Prostate gland (tissue), 2 donors: ENCODE measurements around the gene TMEM178B. TPM values are rescaled to one million over a fixed set of nuclear protein-coding genes. Genes with fewer than 3 reads are reported as not detected.

Experiments used
- DNase-seq: peaks from one replicate; pipeline ENCODE4 v3.0.0-alpha.2; 2019; ENCODE audit warnings: low spot score
- H3K27ac ChIP-seq, 2 donors: fragments of 200-600 bp; sonication (generic); 2 replicates each; pipeline ENCODE4 v1.5.1; 2017 to 2019
- H3K27me3 ChIP-seq: fragments of 200-600 bp; sonication (generic); replicated peaks from 2 replicates; pipeline ENCODE4 v1.5.1; 2019; ENCODE audit not compliant: insufficient read depth
- H3K36me3 ChIP-seq, 2 donors: fragments of 200-600 bp; sonication (generic); 1 replicate in 1 of 2; 2 replicates in 1 of 2; pipeline versions ENCODE4 v1.5.1 to v1.8.1; 2017 to 2019
- H3K4me1 ChIP-seq: fragments of 200-600 bp; sonication (generic); replicated peaks from 2 replicates; pipeline ENCODE4 v1.5.1; 2019
- H3K4me3 ChIP-seq, 2 donors: fragments of 200-600 bp; sonication (generic); 2 replicates each; pipeline ENCODE4 v1.5.1; 2017 to 2019
- H3K9me3 ChIP-seq: fragments of 200-600 bp; sonication (generic); 2 replicates; pipeline ENCODE4 v1.5.1; 2017
- POLR2A ChIP-seq: fragments of 450-650 bp; IDR thresholded peaks from one replicate; pipeline ENCODE4 v1.6.1; 2016; ENCODE audit warnings: antibody characterized with exemption, mild to moderate bottlenecking
- POLR2AphosphoS5 ChIP-seq: sonication (generic); formaldehyde crosslinking; IDR thresholded peaks from one replicate; pipeline ENCODE4 v1.6.1; 2017; ENCODE audit warnings: antibody characterized with exemption
- WGBS: methylation state at CpG from one replicate; pipeline ENCODE4 v1.1.5; 2018; 5-methylcytosine and 5-hydroxymethylcytosine counted together
- intact Hi-C: fragments of 100-400 bp; cut with DNase I; formaldehyde crosslinking; loops from one replicate; pipeline ENCODE4 v1.14.2; 2022
- total RNA-seq, 2 donors: library from RNA; depleted of rRNA; stranded (reverse); fragments of >200 nt; gene quantifications; one replicate each; pipeline ENCODE4 v1.1.0, GENCODE V29; 2016
- TF ChIP-seq, protein P1 (sequence below), 4 experiments: fragments of 200-600 bp in 2 of 4; fragments of 450-650 bp in 2 of 4; sonication (generic) in 2 of 4; IDR thresholded peaks; 1 replicate in 3 of 4; 2 replicates in 1 of 4; pipeline ENCODE4 v1.5.1; 2016 to 2019; ENCODE audit warnings: antibody characterized with exemption in 4 of 4, mild to moderate bottlenecking in 2 of 4, moderate library complexity in 2 of 4

TMEM178B gene
- total RNA-seq, 2 donors from 2014 or later = 3.4 to 5.2 TPM

GRCh38 chr7:141359262-141359661, 285.4 kb downstream of the TMEM178B start:
- Histone ChIP-seq H3K4me1 (no peaks in the 10 kb centered on the region), H3K9me3 (no peaks in the 10 kb centered on the region), H3K27me3 (no peaks in the 10 kb centered on the region), H3K27ac (no peak overlapping the region), H3K4me3 (no peak overlapping the region), H3K36me3 (no peaks in the 10 kb centered on the region)
- DNase-seq = no peak
- 61% methylated on average over 3 of the region's 3 CpGs for WGBS
- TF ChIP-seq, protein P1, sequence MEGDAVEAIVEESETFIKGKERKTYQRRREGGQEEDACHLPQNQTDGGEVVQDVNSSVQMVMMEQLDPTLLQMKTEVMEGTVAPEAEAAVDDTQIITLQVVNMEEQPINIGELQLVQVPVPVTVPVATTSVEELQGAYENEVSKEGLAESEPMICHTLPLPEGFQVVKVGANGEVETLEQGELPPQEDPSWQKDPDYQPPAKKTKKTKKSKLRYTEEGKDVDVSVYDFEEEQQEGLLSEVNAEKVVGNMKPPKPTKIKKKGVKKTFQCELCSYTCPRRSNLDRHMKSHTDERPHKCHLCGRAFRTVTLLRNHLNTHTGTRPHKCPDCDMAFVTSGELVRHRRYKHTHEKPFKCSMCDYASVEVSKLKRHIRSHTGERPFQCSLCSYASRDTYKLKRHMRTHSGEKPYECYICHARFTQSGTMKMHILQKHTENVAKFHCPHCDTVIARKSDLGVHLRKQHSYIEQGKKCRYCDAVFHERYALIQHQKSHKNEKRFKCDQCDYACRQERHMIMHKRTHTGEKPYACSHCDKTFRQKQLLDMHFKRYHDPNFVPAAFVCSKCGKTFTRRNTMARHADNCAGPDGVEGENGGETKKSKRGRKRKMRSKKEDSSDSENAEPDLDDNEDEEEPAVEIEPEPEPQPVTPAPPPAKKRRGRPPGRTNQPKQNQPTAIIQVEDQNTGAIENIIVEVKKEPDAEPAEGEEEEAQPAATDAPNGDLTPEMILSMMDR (IDR thresholded peaks at IDR 0.05) = no peak
- TF ChIP-seq POLR2A = no peak
- no peak for TF ChIP-seq POLR2AphosphoS5
- intact Hi-C loops = no loop called here

- intact Hi-C loops = no loop called here
- Histone ChIP-seq H3K4me3 (no peak overlapping the region), H3K27ac (no peak overlapping the region), H3K4me1 (no peaks in the 10 kb centered on the region), H3K9me3 (no peaks in the 10 kb centered on the region), H3K27me3 (no peaks in the 10 kb centered on the region), H3K36me3 (no peaks in the 10 kb centered on the region)
- no peak for DNase-seq
- 86% methylated on average over 5 of the region's 5 CpGs for WGBS
- TF ChIP-seq POLR2AphosphoS5 (no peak), POLR2A (no peak)
- TF ChIP-seq, protein P1 (IDR thresholded peaks at IDR 0.05) = no peak
Observed at GRCh38 chr7:141359740-141360415, 286.0 kb downstream of the TMEM178B start.

DNA sequence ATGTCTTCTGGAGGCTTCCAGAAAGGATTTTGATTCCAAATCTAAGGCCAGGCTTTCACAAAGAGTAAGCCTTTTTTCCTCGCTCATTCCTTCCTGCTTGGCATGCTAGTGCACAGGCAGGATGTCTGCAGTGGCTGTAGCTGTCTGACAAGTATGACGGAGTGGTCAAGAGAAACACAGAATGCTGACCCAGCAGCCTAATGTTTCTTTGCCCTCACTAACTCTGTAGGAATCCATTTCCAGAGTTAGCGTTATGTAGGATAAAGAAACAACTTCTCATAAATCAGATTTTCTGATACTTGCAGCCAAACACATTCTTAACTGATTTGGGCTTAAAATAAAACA, 286.5 kb downstream of the TMEM178B start:
- H3K9me3 ChIP-seq = no peaks in the 10 kb centered on the region
- H3K27ac ChIP-seq = no peak overlapping the region
- no peak for TF ChIP-seq POLR2A
- TF ChIP-seq POLR2AphosphoS5 = no peak
- TF ChIP-seq, protein P1 (IDR thresholded peaks at IDR 0.05) = no peak
- H3K4me3 ChIP-seq = no peak overlapping the region
- H3K4me1 ChIP-seq = no peaks in the 10 kb centered on the region
- no peaks in the 10 kb centered on the region for H3K27me3 ChIP-seq
- DNase-seq = no peak
- no peaks in the 10 kb centered on the region for H3K36me3 ChIP-seq
- WGBS = 81% methylated on average over 3 of the region's 3 CpGs
- intact Hi-C loops = no loop called here

DNA sequence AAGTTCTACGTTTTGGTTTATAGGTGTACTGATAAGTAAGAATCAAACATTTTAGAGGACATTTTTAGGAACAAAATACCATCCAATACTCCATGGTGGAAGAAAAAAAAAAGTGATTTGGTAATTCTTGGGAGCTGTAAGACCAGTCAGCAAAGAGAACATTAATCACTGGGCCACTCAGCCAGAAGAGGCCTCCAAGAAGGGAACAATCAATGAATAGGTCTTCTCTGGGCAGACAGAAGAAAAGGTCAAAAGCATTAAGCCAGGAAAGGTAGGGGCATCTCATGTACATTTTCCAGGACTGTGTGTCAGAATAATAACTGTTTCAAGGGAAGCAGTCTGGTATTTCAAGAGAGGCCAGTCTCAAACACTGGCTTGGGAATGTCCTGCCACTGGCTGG, 286.9 kb downstream of the TMEM178B start:
- 52% methylated on average over 1 of the region's 1 CpG for WGBS
- TF ChIP-seq POLR2AphosphoS5 (no peak), POLR2A (no peak)
- TF ChIP-seq, protein P1 (IDR thresholded peaks at IDR 0.05) = no peak

DNA sequence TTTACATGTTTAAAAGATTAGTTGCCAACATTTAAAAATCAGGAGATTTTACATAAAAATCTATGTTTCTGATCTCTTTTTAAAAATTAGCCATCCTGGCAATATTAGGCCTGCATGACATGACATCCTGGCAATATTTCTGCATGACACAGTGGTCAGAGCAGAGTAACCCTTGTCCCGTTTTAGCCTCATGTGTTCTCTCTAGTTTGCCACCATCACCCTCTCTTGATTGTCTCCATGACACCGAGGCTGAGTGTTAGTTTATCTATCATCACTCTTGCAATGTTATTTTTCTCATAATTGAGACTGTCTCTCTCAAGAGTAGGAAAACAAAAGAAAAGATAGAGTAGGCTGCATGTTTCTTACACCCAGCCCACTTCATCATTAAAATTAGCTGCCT, 287.6 kb downstream of the TMEM178B start:
- no peak for TF ChIP-seq POLR2A
- no peak for TF ChIP-seq POLR2AphosphoS5
- TF ChIP-seq, protein P1 (IDR thresholded peaks at IDR 0.05) = no peak
- Histone ChIP-seq H3K4me3 (no peak overlapping the region), H3K36me3 (no peaks in the 10 kb centered on the region), H3K4me1 (no peaks in the 10 kb centered on the region), H3K9me3 (no peaks in the 10 kb centered on the region), H3K27ac (no peak overlapping the region), H3K27me3 (no peaks in the 10 kb centered on the region)
- DNase-seq = no peak
- intact Hi-C loops = no loop called here
- 90% methylated on average over 2 of the region's 2 CpGs for WGBS

More for the DNA sequence above, 286.9 kb downstream of the TMEM178B start:
- Histone ChIP-seq H3K36me3 (no peaks in the 10 kb centered on the region), H3K27me3 (no peaks in the 10 kb centered on the region), H3K9me3 (no peaks in the 10 kb centered on the region), H3K27ac (no peak overlapping the region), H3K4me3 (no peak overlapping the region), H3K4me1 (no peaks in the 10 kb centered on the region)
- no peak for DNase-seq
- intact Hi-C loops = no loop called here
